Cardiac muscle cell (in vitro differentiated cells and primary cell): ENCODE results near the gene MYEF2. TPM values are rescaled to one million over a fixed set of nuclear protein-coding genes. Genes with fewer than 3 reads are reported as not detected.

Source experiments
- DNase-seq, 2 donors: peaks; one replicate each; pipeline versions ENCODE4 v3.0.0 to v3.0.0-alpha.2; 2010 to 2017; ENCODE audit warnings: low read depth in 1 of 2, low spot score in 1 of 2
- H3K27ac ChIP-seq: fragments of 200-600 bp; sonication (generic); 2 replicates; pipeline ENCODE4 v1.5.1; 2016
- H3K27me3 ChIP-seq: fragments of 200-600 bp; sonication (generic); 2 replicates; pipeline ENCODE4 v1.6.0; 2016; ENCODE audit warnings: control low read depth
- H3K36me3 ChIP-seq: fragments of 200-600 bp; sonication (generic); 2 replicates; pipeline ENCODE4 v1.5.1; 2016; ENCODE audit warnings: control low read depth
- H3K4me1 ChIP-seq: fragments of 200-600 bp; sonication (generic); 2 replicates; pipeline ENCODE4 v1.8.1; 2017; ENCODE audit warnings: low read depth, mild to moderate bottlenecking, mixed run types
- H3K4me3 ChIP-seq: fragments of 200-600 bp; sonication (generic); 2 replicates; pipeline ENCODE4 v1.5.1; 2016; ENCODE audit warnings: mild to moderate bottlenecking
- H3K9me3 ChIP-seq: fragments of 200-600 bp; sonication (generic); 2 replicates; pipeline ENCODE4 v1.5.1; 2017; ENCODE audit warnings: low read depth, mild to moderate bottlenecking, control low read depth
- CTCF ChIP-seq: IDR thresholded peaks from 2 replicates; pipeline ENCODE4 v1.5.1; 2012; ENCODE audit warnings: low read depth, mild to moderate bottlenecking, low read length
- polyA plus RNA-seq: library from polyadenylated mRNA; unstranded; fragments of >200 nt; fragmentation: Nextera tagmentation; extraction: Ambion mirVana; gene quantifications from 2 replicates; pipeline ENCODE4 v1.2.1, GENCODE V29; 2016
- total RNA-seq: library from RNA; depleted of rRNA; stranded (reverse); fragments of >200 nt; gene quantifications from 2 replicates; pipeline ENCODE4 v1.2.3, GENCODE V29; 2016

The MYEF2 gene
- total and polyA plus RNA-seq, 2 experiments from 2014 or later, result 35.5 to 143 TPM

GRCh38 chr15:48109856-48110531, 68.1 kb downstream of the MYEF2 start:
- Histone ChIP-seq H3K4me1 (no peaks in the 10 kb centered on the region), H3K4me3 (no peak overlapping the region), H3K27ac (no peak overlapping the region), H3K9me3 (no peaks in the 10 kb centered on the region), H3K36me3 (no peaks in the 10 kb centered on the region), H3K27me3 (peaks cover 3% of the 10 kb centered on the region)
- DNase-seq, result no peak
- no peak for TF ChIP-seq CTCF

GRCh38 chr15:48109212-48109611, 68.9 kb downstream of the MYEF2 start:
- TF ChIP-seq CTCF, result no peak
- Histone ChIP-seq H3K36me3 (no peaks in the 10 kb centered on the region), H3K4me3 (no peak overlapping the region), H3K9me3 (no peaks in the 10 kb centered on the region), H3K4me1 (no peaks in the 10 kb centered on the region), H3K27me3 (peaks cover 2% of the 10 kb centered on the region), H3K27ac (no peak overlapping the region)
- DNase-seq, result no peak

- Histone ChIP-seq H3K9me3 (no peaks in the 10 kb centered on the region), H3K4me3 (no peak overlapping the region), H3K27me3 (no peaks in the 10 kb centered on the region), H3K27ac (no peak overlapping the region), H3K4me1 (peaks cover 4% of the 10 kb centered on the region), H3K36me3 (no peaks in the 10 kb centered on the region)
- DNase-seq, result no peak
- no peak for TF ChIP-seq CTCF
These were observed 72.2 kb downstream of the MYEF2 start for GRCh38 chr15:48105936-48106335.

- no peak for TF ChIP-seq CTCF
- no peaks in the 10 kb centered on the region for H3K36me3 ChIP-seq
- peaks cover 4% of the 10 kb centered on the region for H3K4me1 ChIP-seq
- peaks cover 4% of the 10 kb centered on the region for H3K27me3 ChIP-seq
- no peaks in the 10 kb centered on the region for H3K9me3 ChIP-seq
- no peak for DNase-seq
- no peak overlapping the region for H3K27ac ChIP-seq
- no peak overlapping the region for H3K4me3 ChIP-seq
These were observed 74.4 kb downstream of the MYEF2 start for GRCh38 chr15:48103647-48104046.

- DNase-seq, result no peak
- TF ChIP-seq CTCF, result no peak
- H3K27me3 ChIP-seq, result peaks cover 4% of the 10 kb centered on the region
- H3K4me3 ChIP-seq, result no peak overlapping the region
- H3K36me3 ChIP-seq, result no peaks in the 10 kb centered on the region
- peaks cover 4% of the 10 kb centered on the region for H3K4me1 ChIP-seq
- no peak overlapping the region for H3K27ac ChIP-seq
- H3K9me3 ChIP-seq, result no peaks in the 10 kb centered on the region
These were observed 75.9 kb downstream of the MYEF2 start for GRCh38 chr15:48102167-48102566.
